ENCODE results near the gene TTC21A. TPM values are rescaled to one million over a fixed set of nuclear protein-coding genes. Genes with fewer than 3 reads are reported as not detected.

The TTC21A gene
- total and polyA plus RNA-seq, 3 donors from 2014 or later, result 74.3 to 266 (median 101) TPM

GRCh38 chr3:39180183-39180545 lies 72.7 kb downstream of the TTC21A start:
- no peaks in the 10 kb centered on the region for H3K9me3 ChIP-seq
- no peaks in the 10 kb centered on the region for H3K27me3 ChIP-seq
- H3K36me3 ChIP-seq (ENCODE audit: low read depth, missing control alignments), result no peaks in the 10 kb centered on the region
- peaks cover 21% of the 10 kb centered on the region for H3K4me1 ChIP-seq
- no peak for DNase-seq
- peak overlapping the region; percentile 50 for H3K4me3 ChIP-seq
- intact Hi-C loops (cut with DNase I; ENCODE audit: low total_unique reads), result no loop called here
- no peak for TF ChIP-seq CTCF (IDR thresholded peaks at IDR 0.05)
- TF ChIP-seq POLR2A (IDR thresholded peaks at IDR 0.05), result no peak
- WGBS, 2 donors, result 50 to 54% methylated on average over 3 of the region's 3 CpGs
- H3K27ac ChIP-seq, result peak overlapping the region; percentile 39 to 63

- Histone ChIP-seq H3K36me3 (ENCODE audit: low read depth, missing control alignments) (no peaks in the 10 kb centered on the region), H3K4me1 (peaks cover 21% of the 10 kb centered on the region), H3K4me3 (peak overlapping the region; percentile 50), H3K27ac (peak overlapping the region; percentile 39 to 63), H3K27me3 (no peaks in the 10 kb centered on the region), H3K9me3 (no peaks in the 10 kb centered on the region)
- DNase-seq, result peak; percentile 93
- 3 to 6% methylated on average over 18 to 30 of the region's 64 CpGs for WGBS, 2 donors
- intact Hi-C loops (cut with DNase I; ENCODE audit: low total_unique reads), result no loop called here
- TF ChIP-seq CTCF (IDR thresholded peaks at IDR 0.05), result peak in 1 of 3 experiments; percentile 13
- no peak for TF ChIP-seq POLR2A (IDR thresholded peaks at IDR 0.05)
Observed at GRCh38 chr3:39180546-39181346, 73.3 kb downstream of the TTC21A start.

GRCh38 chr3:39181408-39182335 lies 74.2 kb downstream of the TTC21A start:
- peaks cover 21% of the 10 kb centered on the region for H3K4me1 ChIP-seq
- H3K36me3 ChIP-seq (ENCODE audit: low read depth, missing control alignments), result no peaks in the 10 kb centered on the region
- intact Hi-C loops (cut with DNase I; ENCODE audit: low total_unique reads), result no loop called here
- H3K9me3 ChIP-seq, result no peaks in the 10 kb centered on the region
- 72 to 75% methylated on average over 7 of the region's 7 CpGs for WGBS, 2 donors
- H3K27me3 ChIP-seq, result no peaks in the 10 kb centered on the region
- no peak for TF ChIP-seq POLR2A (IDR thresholded peaks at IDR 0.05)
- no peak for TF ChIP-seq CTCF (IDR thresholded peaks at IDR 0.05)
- H3K27ac ChIP-seq, result peak overlapping the region; percentile 7 to 32
- H3K4me3 ChIP-seq, result peak overlapping the region; percentile 50
- no peak for DNase-seq

- Histone ChIP-seq H3K4me3 (no peak overlapping the region), H3K27ac (no peak overlapping the region), H3K4me1 (peaks cover 10% of the 10 kb centered on the region), H3K9me3 (no peaks in the 10 kb centered on the region), H3K27me3 (no peaks in the 10 kb centered on the region), H3K36me3 (ENCODE audit: low read depth, missing control alignments) (no peaks in the 10 kb centered on the region)
- intact Hi-C loops (cut with DNase I; ENCODE audit: low total_unique reads), result no loop called here
- 77 to 81% methylated on average over 8 to 12 of the region's 12 CpGs for WGBS, 2 donors
- DNase-seq, result no peak
- TF ChIP-seq POLR2A (IDR thresholded peaks at IDR 0.05), result no peak
Observed at GRCh38 chr3:39183211-39184080, 76.0 kb downstream of the TTC21A start.
